Epidermal melanocyte (primary cell): Measurements from ENCODE around the gene SF3B1.
"Not testable (repeated sequence)": the region's sequence is repeated elsewhere in the genome, so short reads cannot be mapped to it uniquely, and the experiment has no call there.

Experiments
- DNase-seq: peaks from one replicate; pipeline ENCODE4 v3.0.0; 2011; ENCODE audit warnings: low spot score; ENCODE audit not compliant: insufficient read length

The SF3B1 gene

GRCh38 chr2:197348721-197349360 lies 86.0 kb downstream of the SF3B1 start:
- no peak for DNase-seq

DNA sequence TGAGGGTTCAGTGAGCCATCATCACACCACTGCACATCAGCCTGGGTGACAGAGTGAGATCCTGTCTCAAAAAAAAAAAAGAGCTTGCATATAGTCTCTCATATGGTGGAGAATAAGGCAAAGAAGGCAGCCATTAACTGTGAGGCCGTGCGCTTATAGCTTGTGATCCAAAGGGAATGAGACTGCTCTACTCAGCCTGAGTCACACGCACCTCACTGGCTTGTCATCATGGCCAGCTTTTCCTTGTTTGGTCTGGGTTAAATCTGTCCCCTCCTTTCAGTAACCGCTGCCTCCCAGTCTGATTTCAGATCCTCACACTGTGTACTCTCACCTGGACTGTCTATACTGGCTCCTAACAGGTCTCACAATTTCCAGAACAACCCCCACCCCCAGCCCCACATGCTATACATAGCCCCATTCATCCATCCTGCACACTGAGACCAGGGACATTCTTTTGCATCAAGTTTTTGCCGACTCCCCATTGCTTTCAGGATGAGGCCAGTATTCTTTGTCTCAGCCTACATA lies 88.9 kb downstream of the SF3B1 start:
- no peak for DNase-seq

DNA sequence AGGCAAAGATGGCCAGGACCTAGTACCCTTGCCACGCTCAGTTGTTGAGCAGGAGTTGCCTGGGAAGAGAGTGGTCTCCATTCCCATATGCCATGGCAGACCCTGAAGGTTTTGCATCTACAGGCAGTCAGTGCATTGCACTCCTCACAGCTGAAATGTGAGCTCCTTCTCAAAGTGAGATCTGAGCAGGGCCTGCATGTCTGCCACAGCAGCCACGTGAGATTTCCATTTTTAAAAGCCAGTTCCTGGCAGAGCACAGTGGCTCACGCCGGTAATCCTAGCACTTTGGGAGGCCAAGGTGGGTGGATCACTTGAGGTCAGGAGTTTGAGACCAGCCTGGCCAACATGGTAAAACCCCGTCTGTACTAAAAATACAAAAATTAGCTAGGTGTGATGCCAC lies 90.9 kb downstream of the SF3B1 start:
- not testable (repeated sequence) for DNase-seq

GRCh38 chr2:197340591-197340990 lies 94.2 kb downstream of the SF3B1 start:
- no peak for DNase-seq
